Right lobe of liver (tissue), 4 donors: ENCODE results near the gene IQGAP3.

ENCODE experiments used
- POLR2A ChIP-seq: fragments of 450-650 bp; IDR thresholded peaks from one replicate; pipeline ENCODE4 v1.6.1; 2017; ENCODE audit warnings: antibody characterized with exemption, mild to moderate bottlenecking
- TF ChIP-seq, protein P1 (sequence below), 4 donors: fragments of 200-600 bp in 3 of 4; fragments of 450-650 bp in 1 of 4; IDR thresholded peaks; one replicate each; pipeline versions ENCODE4 v1.5.1 to v1.8.0; 2016 to 2022; ENCODE audit warnings: antibody characterized with exemption in 4 of 4, mild to moderate bottlenecking in 2 of 4
- donor health status: DM: no; HTN: no; CAD: no.
- donor health status: DM: no; HTN: no; CAD: no.
- donor health status: DM: no; HTN: yes; CAD: no.

DNA sequence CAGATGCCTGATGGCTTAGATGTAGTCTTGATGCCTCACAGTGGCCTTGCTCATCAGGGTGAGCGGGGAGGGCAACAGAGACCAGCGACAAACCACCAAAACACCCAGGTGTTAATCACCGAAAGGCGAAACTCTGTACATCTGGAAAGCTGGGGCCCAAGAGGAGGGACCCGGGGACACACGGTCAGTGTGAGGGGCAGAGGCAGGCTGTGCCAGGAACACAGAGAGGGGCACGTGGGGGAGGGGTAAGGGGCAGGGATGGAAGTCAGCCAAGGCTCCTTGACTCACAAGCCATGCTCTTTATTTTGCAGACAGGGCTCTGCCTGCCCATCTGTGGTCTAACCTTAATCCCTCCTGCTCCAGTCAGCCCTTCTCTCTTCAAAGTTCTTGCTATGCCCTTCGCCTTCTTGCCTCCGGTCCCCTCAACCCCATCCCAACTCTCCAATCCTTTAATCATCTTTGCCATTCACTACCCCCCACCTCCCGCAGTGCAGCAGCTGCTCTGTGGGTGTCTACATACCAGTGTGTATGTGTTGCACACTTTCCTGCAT lies 76.1 kb downstream of the IQGAP3 start:
- TF ChIP-seq, protein P1, sequence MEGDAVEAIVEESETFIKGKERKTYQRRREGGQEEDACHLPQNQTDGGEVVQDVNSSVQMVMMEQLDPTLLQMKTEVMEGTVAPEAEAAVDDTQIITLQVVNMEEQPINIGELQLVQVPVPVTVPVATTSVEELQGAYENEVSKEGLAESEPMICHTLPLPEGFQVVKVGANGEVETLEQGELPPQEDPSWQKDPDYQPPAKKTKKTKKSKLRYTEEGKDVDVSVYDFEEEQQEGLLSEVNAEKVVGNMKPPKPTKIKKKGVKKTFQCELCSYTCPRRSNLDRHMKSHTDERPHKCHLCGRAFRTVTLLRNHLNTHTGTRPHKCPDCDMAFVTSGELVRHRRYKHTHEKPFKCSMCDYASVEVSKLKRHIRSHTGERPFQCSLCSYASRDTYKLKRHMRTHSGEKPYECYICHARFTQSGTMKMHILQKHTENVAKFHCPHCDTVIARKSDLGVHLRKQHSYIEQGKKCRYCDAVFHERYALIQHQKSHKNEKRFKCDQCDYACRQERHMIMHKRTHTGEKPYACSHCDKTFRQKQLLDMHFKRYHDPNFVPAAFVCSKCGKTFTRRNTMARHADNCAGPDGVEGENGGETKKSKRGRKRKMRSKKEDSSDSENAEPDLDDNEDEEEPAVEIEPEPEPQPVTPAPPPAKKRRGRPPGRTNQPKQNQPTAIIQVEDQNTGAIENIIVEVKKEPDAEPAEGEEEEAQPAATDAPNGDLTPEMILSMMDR (IDR thresholded peaks at IDR 0.05) = no peak
- TF ChIP-seq POLR2A = no peak
